ENCODE results near the gene JAK1. TPM values are rescaled to one million over a fixed set of nuclear protein-coding genes. Genes with fewer than 3 reads are reported as not detected.

Gene JAK1
- total and polyA plus RNA-seq, 10 of the 15 experiments (the other 5 are each of a cell fraction or from before 2014, with no cell fraction given): 9.6 to 45.5 (median 35.7) TPM

DNA sequence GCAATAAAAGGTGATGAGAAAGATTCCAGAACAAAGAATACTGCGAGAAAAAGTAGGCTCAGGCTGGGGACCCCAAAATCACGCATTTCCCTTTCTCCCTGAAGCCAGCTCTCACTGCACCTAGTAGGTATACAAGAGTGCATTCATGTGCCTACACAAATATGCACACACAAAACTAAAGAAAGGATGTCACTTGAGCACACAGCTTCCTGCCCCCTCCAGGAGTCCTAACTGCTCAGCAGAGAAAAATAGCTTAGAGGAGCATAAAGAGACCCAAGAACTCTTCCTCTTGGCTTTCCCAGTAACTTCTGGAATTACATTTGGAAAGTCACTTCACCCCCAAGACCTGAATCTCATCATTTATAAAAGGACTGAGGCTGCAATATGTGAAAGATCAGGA, 38.0 kb downstream of the JAK1 start:
- Histone ChIP-seq H3K9me3 (replicated peaks; ENCODE audit: control insufficient read depth, insufficient read depth, low read length) (no peaks in the 10 kb centered on the region; the same call in 2 of the 3 replicates), H4K20me1 (ENCODE audit: control insufficient read depth, insufficient read depth) (peaks cover 6% of the 10 kb centered on the region), H3K4me3 (no peak overlapping the region), H3K4me1 (ENCODE audit: control insufficient read depth, insufficient read depth, low read length) (peaks cover 4% of the 10 kb centered on the region), H3K36me3 (ENCODE audit: control insufficient read depth in 2 of 2, insufficient read depth in 2 of 2, low read length in 1 of 2) (peaks cover 0 to 2% of the 10 kb centered on the region in 2 experiments; a peak in 2 of 4 replicates), H3K79me2 (ENCODE audit: control insufficient read depth, insufficient read depth, low read length) (peaks cover 17% of the 10 kb centered on the region), H3K9ac (ENCODE audit: control insufficient read depth, insufficient read depth, low read length) (no peak overlapping the region), H3K27ac (ENCODE audit: control insufficient read depth, insufficient read depth) (no peak overlapping the region), H3K27me3 (replicated peaks in 1 of 2; ENCODE audit: control insufficient read depth in 2 of 2, insufficient read depth in 2 of 2, low read length in 1 of 2) (no peaks in the 10 kb centered on the region), H2AFZ (ENCODE audit: control insufficient read depth, low read depth, low read length) (no peak overlapping the region), H3K4me2 (ENCODE audit: control insufficient read depth, insufficient read depth) (no peak overlapping the region)
- ChIA-PET POLR2A (no interaction called here), SMC1A (ENCODE audit: uncharacterized antibody, unreplicated experiment) (interaction anchor here (1.5 kb wide), 1 partner anchor 78 kb away, joined by 3 read pairs; no protein-coding TSS in a partner anchor), RAD21 (ENCODE audit: unreplicated experiment) (no interaction called here), CTCF (interaction anchor here (0.6 kb wide), 1 partner anchor 460 kb away, joined by 3 read pairs; no protein-coding TSS in a partner anchor)
- TF ChIP-seq SREBF1 (IDR thresholded peaks at IDR 0.05; ENCODE audit: low read length): no peak
- no peak for TF ChIP-seq FOXM1 (IDR thresholded peaks at IDR 0.05; ENCODE audit: low read depth, low read length)
- TF ChIP-seq MTA2 (IDR thresholded peaks at IDR 0.05; ENCODE audit: low read depth): no peak
- no peak for TF ChIP-seq POLR2AphosphoS5 (IDR thresholded peaks at IDR 0.05; ENCODE audit: low read length)
- TF ChIP-seq POLR2AphosphoS2 (IDR thresholded peaks at IDR 0.05; ENCODE audit: low read depth, low read length): no peak
- TF ChIP-seq, protein P1, sequence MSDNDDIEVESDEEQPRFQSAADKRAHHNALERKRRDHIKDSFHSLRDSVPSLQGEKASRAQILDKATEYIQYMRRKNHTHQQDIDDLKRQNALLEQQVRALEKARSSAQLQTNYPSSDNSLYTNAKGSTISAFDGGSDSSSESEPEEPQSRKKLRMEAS (IDR thresholded peaks at IDR 0.05; ENCODE audit: low read depth, low read length): no peak
- no peak for TF ChIP-seq TBL1XR1 (IDR thresholded peaks at IDR 0.05; ENCODE audit: low read depth, low read length)
- no peak for TF ChIP-seq IKZF1 (conservative IDR thresholded peaks at IDR 0.05)
- no peak for TF ChIP-seq RUNX3 (IDR thresholded peaks at IDR 0.05; ENCODE audit: low read length)
- TF ChIP-seq BRCA1 (IDR thresholded peaks at IDR 0.05; ENCODE audit: low read depth, low read length): no peak
- TF ChIP-seq SMAD1 (IDR thresholded peaks at IDR 0.05; ENCODE audit: low read depth, partially characterized antibody): no peak
- no peak for TF ChIP-seq ZBED1 (IDR thresholded peaks at IDR 0.05; ENCODE audit: borderline replicate concordance)
- no peak for ATAC-seq
- in situ Hi-C loops (cut with MboI): no loop called here
- intact Hi-C loops (cut with micrococcal nuclease; ENCODE audit: unreplicated experiment): no loop called here
- FAIRE-seq: no peak
- WGBS (ENCODE audit: insufficient coverage, insufficient replicate concordance, low lambda C conversion rate, missing lambda C conversion rate): 91% methylated on average over 2 of the region's 2 CpGs
- BruUV-seq (replicated peaks): no TSS peak
- no peak for DNase-seq (ENCODE audit: low read depth, low spot score)
